Activated T-helper 17 cell treated with anti-CD3 and anti-CD28 coated beads, Interleukin-2, amount 50 U/mL, for 72 hours (primary cell): ENCODE results near the gene TNFRSF6B. TPM values are rescaled to one million over a fixed set of nuclear protein-coding genes. Genes with fewer than 3 reads are reported as not detected.
"Not testable (repeated sequence)": the region's sequence is repeated elsewhere in the genome, so short reads cannot be mapped to it uniquely, and the experiment has no call there.

Experiments used
- ATAC-seq: fragments of 150-1000 bp; cut with Tn5 transposase; replicated peaks from 2 replicates; pipeline ENCODE4 v1.10.0; 2021; ENCODE audit warnings: mild to moderate bottlenecking, moderate library complexity
- H3K27ac Mint-ChIP-seq: one replicate; pipeline ENCODE4 v1.8.0; 2022; ENCODE audit warnings: mixed read lengths
- H3K27me3 Mint-ChIP-seq: one replicate; pipeline ENCODE4 v1.8.0; 2022; ENCODE audit warnings: mixed read lengths
- H3K36me3 Mint-ChIP-seq: one replicate; pipeline ENCODE4 v1.8.0; 2022; ENCODE audit warnings: low read depth, mild to moderate bottlenecking, mixed read lengths
- H3K4me1 Mint-ChIP-seq: one replicate; pipeline ENCODE4 v1.8.0; 2022; ENCODE audit warnings: mixed read lengths
- H3K4me3 Mint-ChIP-seq: one replicate; pipeline ENCODE4 v1.8.0; 2022; ENCODE audit warnings: mild to moderate bottlenecking, mixed read lengths
- H3K9me3 Mint-ChIP-seq: one replicate; pipeline ENCODE4 v1.8.0; 2022; ENCODE audit warnings: mixed read lengths
- total RNA-seq, 2 donors: library from RNA; stranded (reverse); gene quantifications; one replicate each; pipeline ENCODE4 v1.2.3, GENCODE V29; 2022

Gene TNFRSF6B
- total RNA-seq, 2 donors from 2014 or later, result not detected

- peaks cover 37% of the 10 kb centered on the region for H3K36me3 Mint-ChIP-seq
- peak; percentile 7 for ATAC-seq
- H3K4me1 Mint-ChIP-seq, result peaks cover 9% of the 10 kb centered on the region
- peak overlapping the region; percentile 95 for H3K27ac Mint-ChIP-seq
- no peaks in the 10 kb centered on the region for H3K27me3 Mint-ChIP-seq
- no peaks in the 10 kb centered on the region for H3K9me3 Mint-ChIP-seq
- H3K4me3 Mint-ChIP-seq, result peak overlapping the region; percentile 97
Measured at GRCh38 chr20:63658749-63659187, 37.7 kb upstream of the TNFRSF6B start.

GRCh38 chr20:63659370-63659769 is 37.1 kb upstream of the TNFRSF6B start:
- H3K9me3 Mint-ChIP-seq, result no peaks in the 10 kb centered on the region

GRCh38 chr20:63660174-63660573 is 36.3 kb upstream of the TNFRSF6B start:
- ATAC-seq, H3K9me3 Mint-ChIP-seq, H3K27me3 Mint-ChIP-seq, H3K27ac Mint-ChIP-seq, H3K4me1 Mint-ChIP-seq: not testable (repeated sequence)
- Mint-ChIP-seq H3K36me3 (peaks cover 37% of the 10 kb centered on the region), H3K4me3 (peak overlapping the region; percentile 97)

More at GRCh38 chr20:63659370-63659769, 37.1 kb upstream of the TNFRSF6B start:
- no peak for ATAC-seq
- Mint-ChIP-seq H3K27ac (peak overlapping the region; percentile 95), H3K27me3 (no peaks in the 10 kb centered on the region), H3K4me1 (peaks cover 9% of the 10 kb centered on the region), H3K36me3 (peaks cover 37% of the 10 kb centered on the region), H3K4me3 (peak overlapping the region; percentile 97)

- Mint-ChIP-seq H3K4me3 (no peak overlapping the region), H3K27ac (no peak overlapping the region), H3K36me3 (peaks cover 37% of the 10 kb centered on the region), H3K27me3 (no peaks in the 10 kb centered on the region), H3K4me1 (peaks cover 5% of the 10 kb centered on the region), H3K9me3 (no peaks in the 10 kb centered on the region)
- ATAC-seq, result no peak
Measured at GRCh38 chr20:63660622-63661021, 35.8 kb upstream of the TNFRSF6B start.

- no peaks in the 10 kb centered on the region for H3K9me3 Mint-ChIP-seq
- H3K27ac Mint-ChIP-seq, result no peak overlapping the region
- peaks cover 5% of the 10 kb centered on the region for H3K4me1 Mint-ChIP-seq
- H3K27me3 Mint-ChIP-seq, result no peaks in the 10 kb centered on the region
- H3K36me3 Mint-ChIP-seq, result peaks cover 42% of the 10 kb centered on the region
- no peak for ATAC-seq
- no peak overlapping the region for H3K4me3 Mint-ChIP-seq
Measured at GRCh38 chr20:63661108-63661507, 35.3 kb upstream of the TNFRSF6B start.

DNA sequence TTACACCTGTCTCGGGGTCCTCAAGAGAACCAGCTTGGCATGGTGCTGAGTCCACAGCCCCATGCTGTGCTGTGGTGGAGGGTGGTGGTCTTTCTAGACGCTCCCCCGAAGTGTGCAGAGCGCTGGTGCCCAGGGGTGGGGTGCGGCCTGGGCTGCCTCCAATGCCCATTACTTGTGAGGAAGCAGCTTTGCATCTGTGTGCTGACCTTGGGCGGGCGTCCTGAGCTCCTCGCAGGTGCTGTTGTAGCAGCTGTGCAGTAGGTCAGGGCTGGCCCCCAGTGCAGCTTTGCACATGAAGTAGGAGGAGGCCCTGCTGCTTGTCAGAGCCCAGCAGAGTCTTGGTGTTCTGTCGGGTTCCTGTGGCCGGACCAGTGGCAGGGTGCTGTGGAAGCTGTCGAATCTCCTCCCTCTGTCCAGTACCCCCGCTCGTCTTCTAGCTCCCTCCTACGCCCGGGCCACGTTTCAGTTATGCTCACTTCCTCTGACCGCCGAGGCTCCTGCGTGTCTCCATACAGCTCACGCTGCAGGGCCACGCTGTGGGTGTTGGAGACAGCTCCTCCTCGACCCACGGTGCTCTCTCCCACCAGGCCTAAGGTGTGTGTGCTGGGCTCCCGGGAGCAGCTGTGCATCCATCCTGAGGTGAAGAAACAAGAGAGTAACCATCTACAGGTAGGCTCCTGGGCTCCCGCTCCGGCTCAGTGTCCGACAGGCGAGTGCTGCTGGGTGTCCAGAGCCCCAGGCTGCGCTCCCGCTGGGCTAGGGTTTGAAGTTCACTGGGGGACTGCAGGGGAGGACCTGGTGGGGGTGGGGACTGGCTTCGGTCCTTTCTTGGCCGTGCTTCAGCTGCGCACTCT is 34.3 kb upstream of the TNFRSF6B start:
- no peaks in the 10 kb centered on the region for H3K27me3 Mint-ChIP-seq
- H3K27ac Mint-ChIP-seq, result no peak overlapping the region
- no peak overlapping the region for H3K4me3 Mint-ChIP-seq
- peaks cover 52% of the 10 kb centered on the region for H3K36me3 Mint-ChIP-seq
- peaks cover 5% of the 10 kb centered on the region for H3K4me1 Mint-ChIP-seq
- no peaks in the 10 kb centered on the region for H3K9me3 Mint-ChIP-seq
- ATAC-seq, result no peak

DNA sequence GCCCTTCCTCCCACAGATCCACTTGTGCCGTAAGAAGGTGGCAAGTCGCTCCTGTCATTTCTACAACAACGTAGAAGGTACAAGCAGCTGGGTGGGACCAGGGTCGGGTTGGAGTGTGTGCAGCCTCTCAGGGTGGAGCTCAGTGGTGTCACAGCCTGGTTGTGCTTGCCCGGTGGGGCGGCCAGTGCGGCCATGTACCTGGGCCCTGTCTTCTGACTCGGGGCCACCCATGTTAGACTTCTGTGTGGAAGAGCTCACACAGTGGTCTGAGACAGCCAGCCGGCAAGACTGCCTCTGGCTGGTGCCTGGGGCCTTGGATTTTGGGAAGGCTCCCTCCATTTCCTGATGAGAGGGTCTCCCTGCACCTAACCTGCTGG is 33.7 kb upstream of the TNFRSF6B start:
- Mint-ChIP-seq H3K4me3 (no peak overlapping the region), H3K27me3 (no peaks in the 10 kb centered on the region), H3K36me3 (peaks cover 59% of the 10 kb centered on the region), H3K4me1 (peaks cover 5% of the 10 kb centered on the region), H3K9me3 (no peaks in the 10 kb centered on the region), H3K27ac (no peak overlapping the region)
- no peak for ATAC-seq

GRCh38 chr20:63663332-63664066 is 33.0 kb upstream of the TNFRSF6B start:
- Mint-ChIP-seq H3K27ac (no peak overlapping the region), H3K4me3 (no peak overlapping the region), H3K4me1 (peaks cover 2% of the 10 kb centered on the region), H3K36me3 (peaks cover 60% of the 10 kb centered on the region), H3K9me3 (no peaks in the 10 kb centered on the region), H3K27me3 (no peaks in the 10 kb centered on the region)
- ATAC-seq, result no peak

DNA sequence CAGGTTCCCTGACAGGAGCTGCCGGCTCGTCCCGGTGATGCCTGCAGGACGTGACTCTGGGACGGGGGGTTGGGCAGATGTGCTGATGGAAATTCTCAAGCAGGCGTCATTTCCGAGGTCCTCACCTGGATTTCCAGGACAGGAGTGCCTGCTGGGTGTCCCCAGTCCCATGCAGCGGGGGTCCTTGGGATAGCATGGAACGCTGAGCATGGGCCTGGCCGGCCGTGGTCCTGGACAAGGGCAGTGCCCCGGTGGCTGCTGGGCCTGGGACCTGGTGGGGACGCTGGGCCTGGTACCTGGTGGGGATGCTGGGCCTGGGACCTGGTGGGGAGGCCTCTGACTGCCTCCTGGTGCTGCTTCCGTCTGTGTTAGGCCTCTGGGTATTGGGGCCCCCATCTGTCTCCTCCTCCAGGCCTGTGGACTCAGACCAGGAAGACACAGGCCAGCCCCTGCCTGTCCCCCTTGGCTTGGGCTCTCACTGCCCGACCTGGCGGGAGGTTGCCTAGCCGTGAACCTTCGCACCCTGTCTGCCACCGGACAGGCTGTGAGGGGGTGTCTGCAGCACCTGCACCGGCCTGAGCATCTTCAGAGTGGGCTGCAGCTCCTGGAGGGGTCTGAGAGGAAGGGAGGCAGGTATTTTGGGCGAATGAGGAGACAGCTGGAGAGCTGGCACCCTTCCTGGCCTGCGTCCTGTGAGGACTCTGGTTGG is 32.2 kb upstream of the TNFRSF6B start:
- Mint-ChIP-seq H3K36me3 (peaks cover 60% of the 10 kb centered on the region), H3K27me3 (no peaks in the 10 kb centered on the region), H3K27ac (no peak overlapping the region), H3K4me1 (no peaks in the 10 kb centered on the region), H3K4me3 (no peak overlapping the region), H3K9me3 (no peaks in the 10 kb centered on the region)
- ATAC-seq, result no peak

DNA sequence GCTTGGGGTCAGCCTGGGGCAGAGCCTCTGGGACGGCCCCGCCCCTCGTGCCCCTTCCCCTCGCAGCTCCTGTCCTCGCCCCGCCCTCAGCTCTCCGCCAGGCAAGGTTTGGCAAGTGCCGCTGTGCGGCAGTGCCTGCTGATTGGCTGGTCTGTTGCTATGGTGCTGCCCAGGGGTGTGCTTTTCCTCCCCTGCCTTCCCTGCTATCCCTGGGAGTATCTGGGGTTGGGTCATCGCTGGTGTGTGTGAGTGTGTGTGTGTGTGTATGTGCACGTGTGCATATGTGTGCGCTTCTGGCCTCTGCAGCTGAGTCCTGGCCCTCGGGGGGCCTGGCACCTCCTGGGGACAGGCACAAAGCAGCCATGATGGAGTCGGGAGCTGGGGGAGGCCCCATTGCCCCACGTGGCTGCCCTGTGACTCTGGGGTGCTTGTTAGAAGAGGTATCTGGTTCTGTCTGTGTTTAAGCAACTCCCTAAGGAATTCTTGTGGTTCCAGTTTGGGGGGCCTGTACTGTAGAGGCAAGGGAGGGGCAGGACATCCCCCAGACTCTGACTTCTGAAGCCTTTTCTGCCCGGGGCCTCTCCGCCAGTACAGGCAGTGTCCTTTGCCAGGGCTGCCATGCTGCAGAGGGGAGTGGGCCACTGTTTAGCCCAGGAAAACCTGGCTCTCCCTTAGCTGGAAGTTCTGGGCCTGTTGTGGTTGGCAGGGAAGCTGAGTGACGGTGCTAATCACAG is 31.4 kb upstream of the TNFRSF6B start:
- Mint-ChIP-seq H3K27me3 (no peaks in the 10 kb centered on the region), H3K4me3 (no peak overlapping the region), H3K27ac (no peak overlapping the region), H3K36me3 (peaks cover 54% of the 10 kb centered on the region), H3K9me3 (no peaks in the 10 kb centered on the region), H3K4me1 (no peaks in the 10 kb centered on the region)
- ATAC-seq, result no peak

DNA sequence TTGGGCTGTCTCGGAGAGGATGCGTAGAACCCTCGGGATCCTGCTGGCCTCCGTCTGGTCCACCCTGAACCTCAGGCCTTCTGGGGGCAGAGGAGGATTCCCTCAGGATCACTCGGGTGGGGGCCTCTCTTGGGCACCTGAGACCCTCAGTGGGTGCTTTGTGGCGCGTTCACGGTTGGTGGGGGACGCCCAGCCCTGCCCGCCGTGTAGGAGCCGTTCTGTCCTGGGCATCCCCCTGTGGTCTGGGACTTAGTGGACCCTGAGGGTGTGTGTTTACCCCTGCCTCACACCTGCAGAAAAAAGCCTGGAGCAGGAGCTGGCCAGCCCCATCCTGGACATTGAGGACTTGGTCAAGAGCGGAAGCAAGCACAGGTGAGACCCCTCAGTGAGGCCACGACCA is 30.7 kb upstream of the TNFRSF6B start:
- Mint-ChIP-seq H3K27me3 (no peaks in the 10 kb centered on the region), H3K4me3 (no peak overlapping the region), H3K36me3 (peaks cover 47% of the 10 kb centered on the region), H3K27ac (no peak overlapping the region), H3K9me3 (no peaks in the 10 kb centered on the region), H3K4me1 (no peaks in the 10 kb centered on the region)
- ATAC-seq, result no peak

GRCh38 chr20:63667858-63668257 is 28.6 kb upstream of the TNFRSF6B start:
- no peaks in the 10 kb centered on the region for H3K9me3 Mint-ChIP-seq
- ATAC-seq, result no peak
- no peak overlapping the region for H3K4me3 Mint-ChIP-seq
- H3K27me3 Mint-ChIP-seq, result no peaks in the 10 kb centered on the region
- H3K4me1 Mint-ChIP-seq, result no peaks in the 10 kb centered on the region
- H3K36me3 Mint-ChIP-seq, result peaks cover 43% of the 10 kb centered on the region
- no peak overlapping the region for H3K27ac Mint-ChIP-seq

- no peak overlapping the region for H3K27ac Mint-ChIP-seq
- H3K4me3 Mint-ChIP-seq, result no peak overlapping the region
- ATAC-seq, result no peak
- H3K9me3 Mint-ChIP-seq, result no peaks in the 10 kb centered on the region
- peaks cover 43% of the 10 kb centered on the region for H3K36me3 Mint-ChIP-seq
- no peaks in the 10 kb centered on the region for H3K27me3 Mint-ChIP-seq
- no peaks in the 10 kb centered on the region for H3K4me1 Mint-ChIP-seq
Measured at GRCh38 chr20:63668351-63668750, 28.1 kb upstream of the TNFRSF6B start.

DNA sequence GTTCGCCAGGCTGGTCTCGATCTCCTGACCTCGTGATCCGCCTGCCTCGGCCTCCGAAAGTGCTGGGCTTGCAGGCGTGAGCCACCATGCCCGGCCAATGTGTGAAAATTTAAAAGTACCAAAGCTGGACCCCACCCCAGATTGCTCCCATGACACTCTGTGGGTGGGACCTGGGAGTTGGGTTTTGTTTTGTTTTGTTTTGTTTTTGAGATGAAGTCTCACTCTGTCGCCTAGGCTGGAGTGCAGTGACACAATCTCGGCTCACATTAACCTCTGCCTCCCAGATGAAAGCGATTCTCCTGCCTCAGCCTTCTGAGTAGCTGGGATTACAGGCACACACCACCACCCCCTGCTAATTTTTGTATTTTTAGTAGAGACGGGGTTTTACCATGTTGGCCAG is 24.8 kb upstream of the TNFRSF6B start:
- not testable (repeated sequence) for H3K4me1 Mint-ChIP-seq, H3K9me3 Mint-ChIP-seq, ATAC-seq, H3K27ac Mint-ChIP-seq, H3K27me3 Mint-ChIP-seq, H3K4me3 Mint-ChIP-seq
- peaks cover 62% of the 10 kb centered on the region for H3K36me3 Mint-ChIP-seq
